ENCODE measurements around the gene SALL1. TPM values are rescaled to one million over a fixed set of nuclear protein-coding genes. Genes with fewer than 3 reads are reported as not detected.
A peak's percentile ranks its signal among the peaks of the same experiment; 100 is the strongest.

The SALL1 gene
- total and polyA plus RNA-seq, 2 of the 4 experiments (the other 2 are of a cell fraction), result 0.90 to 5.2 TPM

- Histone ChIP-seq H4K5ac (ENCODE audit: low read depth, low read length) (no peak overlapping the region), H2BK120ac (ENCODE audit: low read depth, low read length) (peak overlapping the region; percentile 24; the same call in 1 of the 2 replicates), H2AFZ (replicated peaks; ENCODE audit: low read length, poor library complexity) (peak overlapping the region; percentile 38), H3K23ac (ENCODE audit: low read depth, low read length) (no peak overlapping the region), H4K8ac (ENCODE audit: low read depth in 2 of 2, low read length in 2 of 2) (peak overlapping the region; percentile 27 to 47; a peak in 1 of 4 replicates), H4K20me1 (ENCODE audit: insufficient read depth, low read length) (no peaks in the 10 kb centered on the region), H2BK5ac (ENCODE audit: low read depth, low read length, poor library complexity, severe bottlenecking) (no peak overlapping the region), H3K56ac (ENCODE audit: extremely low read depth, insufficient read depth, low read length) (no peak overlapping the region), H2BK15ac (ENCODE audit: low read depth, low read length) (no peak overlapping the region), H3K9me3 (ENCODE audit: control insufficient read depth, insufficient read depth, low read length) (no peaks in the 10 kb centered on the region), H3K4me3 (ENCODE audit: insufficient read depth, low read depth, low read length) (no peak overlapping the region), H3K79me1 (ENCODE audit: low read depth in 1 of 2, low read length in 2 of 2) (peaks cover 11 to 39% of the 10 kb centered on the region in 2 experiments), H3K9me1 (ENCODE audit: insufficient read depth, low read length) (peaks cover 22% of the 10 kb centered on the region; the same call in 1 of the 2 replicates), H2AK5ac (ENCODE audit: low read depth, low read length) (peak overlapping the region; percentile 51), H2AK9ac (replicated peaks; ENCODE audit: low read depth, low read length, poor library complexity) (no peak overlapping the region), H3K18ac (ENCODE audit: low read depth, low read length) (no peak overlapping the region), H3K4me2 (ENCODE audit: low read depth, low read length) (no peak overlapping the region), H3K9ac (ENCODE audit: low read depth, low read length) (no peak overlapping the region), H4K91ac (ENCODE audit: insufficient read depth, low read depth, low read length) (peak overlapping the region; percentile 32; the same call in 1 of the 2 replicates), H3K27me3 (ENCODE audit: control insufficient read depth, insufficient read depth, low read length) (no peaks in the 10 kb centered on the region), H3K4ac (ENCODE audit: low read depth, low read length) (peak overlapping the region; percentile 31; the same call in 1 of the 2 replicates), H3K4me1 (ENCODE audit: control insufficient read depth, insufficient read depth, low read length) (peaks cover 11% of the 10 kb centered on the region), H2BK20ac (ENCODE audit: low read depth, low read length) (no peak overlapping the region), H3K27ac (ENCODE audit: insufficient read depth, low read length) (no peak overlapping the region), H3K36me3 (ENCODE audit: control insufficient read depth, insufficient read depth, low read length) (no peaks in the 10 kb centered on the region), H3K14ac (replicated peaks; ENCODE audit: low read depth, low read length) (no peak overlapping the region)
- no CpG with 5 or more reads among the region's 3 CpGs for WGBS, 2 experiments (ENCODE audit: extremely low coverage in 2 of 2, insufficient read length in 1 of 2)
- intact Hi-C loops (cut with micrococcal nuclease), result no loop called here
- in situ Hi-C loops (cut with MboI; ENCODE audit: low sequenced_read_pairs), result no loop called here
- dilution Hi-C loops (cut with HindIII; ENCODE audit: low sequenced_read_pairs, unreplicated experiment), result no loop called here
- ChIA-PET POLR2A (ENCODE audit: unreplicated experiment) (no interaction called here), CTCF (no interaction called here)
- no TSS peak for BruUV-seq (replicated peaks)
- TF ChIP-seq MAZ (IDR thresholded peaks at IDR 0.05; ENCODE audit: borderline replicate concordance, low read depth, low read length), result no peak
- TF ChIP-seq RCOR1 (IDR thresholded peaks at IDR 0.05; ENCODE audit: insufficient replicate concordance, low read length), result no peak
- no peak for TF ChIP-seq POLR2A (IDR thresholded peaks at IDR 0.05; ENCODE audit: low read depth, low read length)
- no peak for TF ChIP-seq MAFK (IDR thresholded peaks at IDR 0.05; ENCODE audit: low read depth, low read length)
- TF ChIP-seq BHLHE40 (IDR thresholded peaks at IDR 0.05; ENCODE audit: low read depth, low read length), result no peak
- TF ChIP-seq SMC3 (IDR thresholded peaks at IDR 0.05; ENCODE audit: low read depth, low read length), result no peak
- no peak for TF ChIP-seq MXI1 (IDR thresholded peaks at IDR 0.05; ENCODE audit: borderline replicate concordance, low read depth, low read length)
- TF ChIP-seq FOS (IDR thresholded peaks at IDR 0.05; ENCODE audit: low read depth, low read length), result no peak
- TF ChIP-seq CEBPB (IDR thresholded peaks at IDR 0.05; ENCODE audit: low read depth, low read length), result no peak
- no peak for TF ChIP-seq CTCF (conservative IDR thresholded peaks at IDR 0.05; ENCODE audit: low read depth, low read length)
- TF ChIP-seq CHD1 (IDR thresholded peaks at IDR 0.05; ENCODE audit: low read depth, low read length), result no peak
- no peak for TF ChIP-seq NFE2L2 (IDR thresholded peaks at IDR 0.05; ENCODE audit: low read depth, low read length)
- TF ChIP-seq RFX5 (IDR thresholded peaks at IDR 0.05; ENCODE audit: low read depth, low read length), result no peak
- TF ChIP-seq USF2 (IDR thresholded peaks at IDR 0.05; ENCODE audit: low read depth, low read length), result no peak
- no peak for TF ChIP-seq ELK1 (IDR thresholded peaks at IDR 0.05; ENCODE audit: borderline replicate concordance, low read depth, low read length)
- TF ChIP-seq RAD21 (IDR thresholded peaks at IDR 0.05; ENCODE audit: low read length), result no peak
- ATAC-seq (ENCODE audit: low read depth) (no peak), DNase-seq (no peak)
These were observed 15.0 kb upstream of the SALL1 start for GRCh38 chr16:51166091-51166490.
